ENCODE data around the gene MDM4. TPM values are rescaled to one million over a fixed set of nuclear protein-coding genes. Genes with fewer than 3 reads are reported as not detected.

Gene MDM4
- total RNA-seq, 1 experiment from 2014 or later, result 42.1 TPM

GRCh38 chr1:204529371-204529895, 13.2 kb downstream of the MDM4 start:
- H3K27me3 ChIP-seq (ENCODE audit: control insufficient read depth, insufficient read depth, low read length), result no peaks in the 10 kb centered on the region
- intact Hi-C loops (cut with micrococcal nuclease; ENCODE audit: unreplicated experiment) (no loop called here), in situ Hi-C loops (cut with HindIII; ENCODE audit: low pct_unique_long_range_greater_than_20kb, low sequenced_read_pairs) (no loop called here)
- ATAC-seq (no peak), DNase-seq (ENCODE audit: low read depth, low spot score) (no peak)
- no peak overlapping the region for H3K4me3 ChIP-seq (ENCODE audit: low read depth in 2 of 2, low read length in 2 of 2)
- peaks cover 32% of the 10 kb centered on the region for H3K36me3 ChIP-seq (ENCODE audit: control insufficient read depth, insufficient read depth, low read length)
- BruUV-seq (replicated peaks), result no TSS peak
- no peaks in the 10 kb centered on the region for H3K4me1 ChIP-seq (ENCODE audit: control insufficient read depth, insufficient read depth, low read length)
- H3K9me3 ChIP-seq (ENCODE audit: control insufficient read depth, insufficient read depth, low read depth, low read length), result no peaks in the 10 kb centered on the region
- no peak for TF ChIP-seq CTCF (IDR thresholded peaks at IDR 0.05)
- POLR2A ChIA-PET, result no interaction called here
- no peak overlapping the region for H3K27ac ChIP-seq (ENCODE audit: low read length)
- CTCF ChIA-PET, result no interaction called here

GRCh38 chr1:204530932-204531331, 14.7 kb downstream of the MDM4 start:
- POLR2A ChIA-PET, result no interaction called here

More at GRCh38 chr1:204530932-204531331, 14.7 kb downstream of the MDM4 start:
- in situ Hi-C loops (cut with HindIII; ENCODE audit: low pct_unique_long_range_greater_than_20kb, low sequenced_read_pairs), result no loop called here
- no peak for ATAC-seq
- Histone ChIP-seq H3K27ac (ENCODE audit: low read length) (no peak overlapping the region), H3K36me3 (ENCODE audit: control insufficient read depth, insufficient read depth, low read length) (peaks cover 29% of the 10 kb centered on the region), H3K9me3 (ENCODE audit: control insufficient read depth, insufficient read depth, low read depth, low read length) (no peaks in the 10 kb centered on the region), H3K27me3 (ENCODE audit: control insufficient read depth, insufficient read depth, low read length) (no peaks in the 10 kb centered on the region), H3K4me3 (ENCODE audit: low read depth in 2 of 2, low read length in 2 of 2) (no peak overlapping the region), H3K4me1 (ENCODE audit: control insufficient read depth, insufficient read depth, low read length) (no peaks in the 10 kb centered on the region)
- CTCF ChIA-PET, result interaction anchor here (1.0 kb wide), 1 partner anchor 28 kb away, joined by 3 read pairs; no protein-coding TSS in a partner anchor
- DNase-seq (ENCODE audit: low read depth, low spot score), result no peak
- BruUV-seq (replicated peaks), result no TSS peak
- intact Hi-C loops (cut with micrococcal nuclease; ENCODE audit: unreplicated experiment), result no loop called here
- TF ChIP-seq SIN3A (IDR thresholded peaks at IDR 0.05; ENCODE audit: borderline replicate concordance, insufficient read depth, low read depth, low read length) (no peak), TCF7L2 (IDR thresholded peaks at IDR 0.05; ENCODE audit: low read depth, low read length) (no peak), CTCF (IDR thresholded peaks at IDR 0.05) (no peak), POLR2AphosphoS5 (IDR thresholded peaks at IDR 0.05; ENCODE audit: low read depth, low read length) (no peak), REST (IDR thresholded peaks at IDR 0.05; ENCODE audit: insufficient read depth in 1 of 2, low read depth in 2 of 2, low read length in 1 of 2) (no peak)
